HL-60 (cell line): ENCODE results near the gene MROH7.
"Not testable (repeated sequence)": the region's sequence is repeated elsewhere in the genome, so short reads cannot be mapped to it uniquely, and the experiment has no call there.

ENCODE experiments used
- DNase-seq, 2 experiments: peaks; one replicate each; pipeline ENCODE4 v3.0.0-alpha.2; 2010 to 2020; ENCODE audit warnings: low read depth in 1 of 2, low spot score in 1 of 2
- H3K27ac ChIP-seq: fragments of 250-450 bp; sonication (Bioruptor Pico); replicated peaks from 2 replicates; pipeline ENCODE4 v1.5.1; 2020; ENCODE audit warnings: mild to moderate bottlenecking, moderate library complexity
- H3K27me3 ChIP-seq: fragments of 250-450 bp; sonication (Bioruptor Pico); 2 replicates; pipeline ENCODE4 v1.5.1; 2021; ENCODE audit warnings: mild to moderate bottlenecking, moderate library complexity; ENCODE audit not compliant: insufficient read depth, poor library complexity, severe bottlenecking
- H3K4me3 ChIP-seq: replicated peaks from 2 replicates; pipeline ENCODE4 v1.5.1; 2011; ENCODE audit warnings: mild to moderate bottlenecking, control low read depth, low read length; ENCODE audit not compliant: insufficient read depth
- CTCF ChIP-seq: IDR thresholded peaks from one replicate; pipeline ENCODE4 v1.5.1; 2011; ENCODE audit warnings: low read length, control low read depth, inconsistent platforms; ENCODE audit not compliant: insufficient read depth
- GABPA ChIP-seq: IDR thresholded peaks from 2 replicates; pipeline ENCODE4 v1.6.1; 2012; ENCODE audit warnings: low read depth
- POLR2AphosphoS5 ChIP-seq: IDR thresholded peaks from 2 replicates; pipeline ENCODE4 v1.6.1; 2012; ENCODE audit warnings: low read depth
- REST ChIP-seq: IDR thresholded peaks from 2 replicates; pipeline ENCODE4 v1.6.1; 2012; ENCODE audit warnings: low read depth; ENCODE audit not compliant: insufficient replicate concordance
- SPI1 ChIP-seq: IDR thresholded peaks from 2 replicates; pipeline ENCODE4 v1.6.1; 2012; ENCODE audit warnings: low read depth, mild to moderate bottlenecking, borderline replicate concordance

The MROH7 gene

DNA sequence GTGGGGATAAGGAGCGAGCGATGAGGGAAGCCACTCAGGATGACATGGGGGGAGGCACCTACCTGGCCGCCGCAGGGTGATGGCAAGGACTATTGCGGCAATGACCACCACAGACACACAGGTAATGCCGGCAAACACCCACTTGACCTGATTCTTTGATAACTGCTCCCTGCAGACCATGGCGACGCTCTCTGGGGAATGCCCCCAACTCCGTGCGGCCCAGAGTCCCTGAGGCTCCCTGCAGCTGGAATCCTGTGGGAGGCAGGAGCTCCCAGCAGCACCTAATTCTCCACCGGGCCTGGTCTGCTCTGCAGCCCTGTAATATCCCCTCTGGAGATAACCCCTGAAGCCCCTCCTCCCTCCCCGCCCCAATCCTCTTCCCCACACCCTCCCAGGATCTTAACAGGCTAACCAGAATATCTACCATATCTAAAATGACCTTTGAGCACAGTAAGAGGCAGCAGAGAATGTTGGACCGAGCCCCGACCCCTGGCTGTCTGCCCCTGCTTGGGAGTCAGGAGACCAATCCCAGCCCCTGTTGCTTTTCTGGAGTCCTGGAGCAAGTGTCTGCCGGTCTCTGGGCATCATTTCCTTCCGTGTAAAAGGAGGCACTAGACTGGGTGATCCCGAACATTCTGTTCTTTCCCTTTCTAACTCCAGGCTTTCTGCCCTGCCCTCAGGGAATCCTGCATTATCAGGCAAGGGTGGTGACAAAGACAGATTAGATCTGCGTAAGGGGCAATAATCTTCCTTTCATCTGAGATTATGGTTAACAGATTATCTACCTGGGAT lies 18.2 kb upstream of the MROH7 start, which contains the start of gene FAM151A:
Gene FAM151A, minus strand, starts transcription at position 310 of the 792 bp plus-strand sequence. Its CDS starts 130 bp downstream, at position 180.
- no peaks in the 10 kb centered on the region for H3K27me3 ChIP-seq
- H3K27ac ChIP-seq = no peak within 1 kb of the TSS
- no peak for TF ChIP-seq SPI1
- TF ChIP-seq GABPA = no peak
- TF ChIP-seq POLR2AphosphoS5 = no peak
- DNase-seq = no peak
- H3K4me3 ChIP-seq = no peak within 1 kb of the TSS

GRCh38 chr1:54624466-54625464 lies 16.8 kb upstream of the MROH7 start:
- Histone ChIP-seq H3K4me3 (no peak overlapping the region), H3K27me3 (no peaks in the 10 kb centered on the region)
- no peak for TF ChIP-seq REST
- TF ChIP-seq POLR2AphosphoS5 = no peak
- no peak for TF ChIP-seq SPI1
- TF ChIP-seq CTCF = no peak
- no peak for TF ChIP-seq GABPA

DNA sequence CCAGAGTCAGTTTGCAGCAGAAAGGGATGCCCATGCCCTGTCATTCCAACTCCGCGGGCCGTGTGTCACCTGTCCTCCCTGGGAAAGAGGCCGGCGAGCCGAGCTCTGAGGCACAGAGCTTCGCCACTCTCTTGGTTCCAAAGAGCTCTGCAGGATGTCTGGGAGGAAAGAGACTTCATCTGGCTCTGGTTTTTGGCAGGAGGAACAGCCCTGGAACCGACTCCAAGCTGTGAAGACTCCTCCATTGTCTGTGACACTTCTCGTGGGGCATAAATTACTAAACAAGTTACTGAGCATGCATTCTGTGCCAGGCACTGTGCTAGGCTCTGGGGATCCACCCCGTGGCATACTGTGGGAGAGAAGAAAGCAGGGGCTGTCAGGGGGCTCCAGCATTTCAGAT lies 14.4 kb upstream of the MROH7 start:
- no peak overlapping the region for H3K27ac ChIP-seq
- H3K27me3 ChIP-seq = no peaks in the 10 kb centered on the region
- DNase-seq = no peak
- TF ChIP-seq SPI1 (no peak), REST (no peak), GABPA (no peak), POLR2AphosphoS5 (no peak), CTCF (no peak)
- no peak overlapping the region for H3K4me3 ChIP-seq

More at GRCh38 chr1:54624466-54625464, 16.8 kb upstream of the MROH7 start:
- no peak for DNase-seq
- H3K27ac ChIP-seq = no peak overlapping the region

DNA sequence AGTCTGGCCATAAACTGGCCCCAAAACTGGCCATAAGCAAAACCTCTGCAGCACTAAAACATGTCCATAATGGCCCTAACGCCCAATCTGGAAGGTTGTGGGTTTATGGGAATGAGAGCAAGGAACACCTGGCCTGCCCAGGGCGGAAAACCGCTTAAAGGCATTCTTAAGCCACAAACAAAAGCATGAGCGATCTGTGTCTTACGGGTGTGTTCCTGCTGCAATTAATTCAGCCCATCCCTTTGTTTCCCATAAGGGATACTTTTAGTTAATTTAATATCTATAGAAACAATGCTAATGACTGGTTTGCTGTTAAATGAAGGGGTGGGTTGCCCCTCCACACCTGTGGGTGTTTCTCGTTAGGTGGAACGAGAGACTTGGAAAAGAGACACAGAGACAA lies 5.8 kb upstream of the MROH7 start:
- not testable (repeated sequence) for H3K4me3 ChIP-seq, H3K27me3 ChIP-seq, DNase-seq, H3K27ac ChIP-seq

DNA sequence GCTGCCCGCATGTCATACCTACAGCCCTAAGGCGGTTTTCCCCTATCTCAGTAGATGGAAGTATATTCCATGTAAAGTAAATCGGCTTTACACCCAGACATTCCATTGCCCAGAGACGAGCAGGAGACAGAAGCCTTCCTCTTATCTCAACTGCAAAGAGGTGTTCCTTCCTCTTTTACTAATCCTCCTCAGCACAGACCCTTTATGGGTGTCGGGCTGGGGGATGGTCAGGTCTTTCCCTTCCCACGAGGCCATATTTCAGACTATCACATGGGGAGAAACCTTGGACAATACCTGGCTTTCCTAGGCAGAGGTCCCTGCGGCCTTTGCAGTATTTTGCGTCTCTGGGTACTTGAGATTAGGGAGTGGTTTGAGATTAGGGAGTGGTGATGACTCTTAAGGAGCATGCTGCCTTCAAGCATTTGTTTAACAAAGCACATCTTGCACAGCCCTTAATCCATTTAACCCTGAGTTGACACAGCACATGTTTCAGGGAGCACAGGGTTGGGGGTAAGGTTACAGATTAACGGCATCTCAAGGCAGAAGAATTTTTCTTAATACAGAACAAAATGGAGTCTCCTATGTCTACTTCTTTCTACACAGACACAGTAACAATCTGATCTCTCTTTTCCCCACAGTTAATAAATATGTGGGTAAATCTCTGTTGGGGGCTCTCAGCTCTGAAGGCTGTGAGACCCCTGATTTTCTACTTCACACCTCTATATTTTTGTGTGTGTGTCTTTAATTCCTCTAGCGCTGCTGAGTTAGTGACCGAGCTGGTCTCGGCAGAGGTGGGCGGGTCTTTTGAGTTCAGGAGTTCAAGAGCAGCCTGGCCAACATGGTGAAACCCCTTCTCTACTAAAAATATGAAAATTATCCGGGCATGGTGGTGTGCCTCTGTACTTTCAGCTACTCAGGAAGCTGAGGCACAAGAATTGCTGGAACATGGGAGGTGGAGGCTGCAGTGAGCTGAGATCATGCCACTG lies 4.8 kb upstream of the MROH7 start:
- H3K27me3 ChIP-seq, H3K4me3 ChIP-seq, H3K27ac ChIP-seq: not testable (repeated sequence)
- DNase-seq = peak in 1 of 2 experiments; percentile 13
